K562 (cell line): ENCODE data around the gene KMT2E. TPM values are rescaled to one million over a fixed set of nuclear protein-coding genes. Genes with fewer than 3 reads are reported as not detected.

Source experiments
- C11orf30 ChIP-seq: fragments of 450-650 bp; IDR thresholded peaks from 2 replicates; pipeline ENCODE4 v1.6.1; 2016; ENCODE audit warnings: low read depth, mild to moderate bottlenecking
- E4F1 ChIP-seq: fragments of 250-450 bp; sonication (Bioruptor Pico); IDR thresholded peaks from 2 replicates; pipeline ENCODE4 v1.5.0; 2021; ENCODE audit warnings: mild to moderate bottlenecking, borderline replicate concordance
- ESRRB ChIP-seq: fragments of 250-450 bp; sonication (Bioruptor Pico); IDR thresholded peaks from 2 replicates; pipeline ENCODE4 v1.5.0; 2020; ENCODE audit warnings: mild to moderate bottlenecking, moderate library complexity, borderline replicate concordance
- ETS1 ChIP-seq: conservative IDR thresholded peaks from 2 replicates; pipeline ENCODE4 v1.6.1; 2011; ENCODE audit warnings: low read depth, mild to moderate bottlenecking, low read length; ENCODE audit not compliant: control insufficient read depth
- MIER1 ChIP-seq: fragments of 450-650 bp; IDR thresholded peaks from 2 replicates; pipeline ENCODE4 v1.6.1; 2016; ENCODE audit warnings: antibody characterized with exemption, mild to moderate bottlenecking, low read depth
- SRSF3 ChIP-seq: fragments of 200-400 bp; formaldehyde crosslinking; IDR thresholded peaks from 2 replicates; pipeline ENCODE4 v1.6.1; 2016; ENCODE audit warnings: mild to moderate bottlenecking, low read length, moderate library complexity; ENCODE audit not compliant: insufficient read depth
- SRSF7 ChIP-seq: fragments of 200-400 bp; formaldehyde crosslinking; optimal IDR thresholded peaks from 2 replicates; pipeline ENCODE3; 2017; ENCODE audit warnings: mild to moderate bottlenecking, low read depth, low read length
- U2AF1 ChIP-seq: fragments of 200-400 bp; formaldehyde crosslinking; optimal IDR thresholded peaks from 2 replicates; pipeline ENCODE3; 2017; ENCODE audit warnings: mild to moderate bottlenecking, low read depth, low read length, moderate library complexity
- ZNF184 ChIP-seq: sonication (generic); formaldehyde crosslinking; IDR thresholded peaks from 2 replicates; pipeline ENCODE4 v1.5.0; 2020; ENCODE audit warnings: missing genetic modification reagents
- ZNF239 ChIP-seq: fragments of 250-450 bp; sonication (Bioruptor Pico); IDR thresholded peaks from 2 replicates; pipeline ENCODE4 v1.4.0; 2020; ENCODE audit warnings: mild to moderate bottlenecking
- ZNF507 ChIP-seq: conservative IDR thresholded peaks from 2 replicates; pipeline ENCODE4 v1.6.1; 2017; ENCODE audit warnings: missing genetic modification characterization, missing compliant biosample characterization
- polyA plus RNA-seq, 8 experiments: library from polyadenylated mRNA; depleted of rRNA in 4 of 8; stranded (reverse) in 5 of 8; unstranded in 3 of 8; fragments of >200 nt; fragmentation: Nextera tagmentation in 2 of 8; fragmentation: Illumina TruSeq in 1 of 8; extraction: Ambion mirVana in 2 of 8; extraction: Trizol in 1 of 8; gene quantifications; 2 replicates each; pipeline versions ENCODE4 v1.2.1 to v1.2.3, GENCODE V29; 2011 to 2014; ENCODE audit warnings: inconsistent platforms in 1 of 8, missing spikeins in 1 of 8
- total RNA-seq, 7 experiments: library from RNA; depleted of rRNA in 6 of 7; stranded (reverse); fragments of >200 nt in 6 of 7; fragmentation: Illumina TruSeq in 2 of 7; extraction: Trizol in 2 of 7; gene quantifications; 2 replicates each; pipeline versions ENCODE4 v1.2.1 to v1.2.3, GENCODE V29; 2011 to 2021; ENCODE audit warnings: low replicate concordance in 1 of 7
- TF ChIP-seq, protein P1 (sequence below): fragments of 450-650 bp; IDR thresholded peaks from one replicate; pipeline ENCODE4 v1.6.1; 2018; ENCODE audit warnings: mild to moderate bottlenecking, moderate library complexity; ENCODE audit not compliant: partially characterized antibody
- TF ChIP-seq, protein P2 (sequence below): fragments of 450-650 bp; IDR thresholded peaks from 2 replicates; pipeline ENCODE4 v1.7.1; 2018; ENCODE audit warnings: mild to moderate bottlenecking, low read depth; ENCODE audit not compliant: partially characterized antibody
- TF ChIP-seq, protein P3 (sequence below), 2 experiments: fragments of 450-650 bp in 1 of 2; IDR thresholded peaks; 2 replicates each; pipeline ENCODE4 v1.6.1; 2011 to 2017; ENCODE audit warnings: low read depth in 2 of 2, antibody characterized with exemption in 1 of 2, borderline replicate concordance in 1 of 2, low read length in 1 of 2, mild to moderate bottlenecking in 1 of 2, mixed read lengths in 1 of 2; ENCODE audit not compliant: control insufficient read depth in 1 of 2

KMT2E gene
- total and polyA plus RNA-seq, 9 of the 15 experiments (the other 6 are each of a cell fraction or from before 2014, with no cell fraction given) = 8.9 to 55.3 (median 38.1) TPM

GRCh38 chr7:105013221-105013815, 687 bp upstream of the KMT2E start (continued):
- TF ChIP-seq, protein P1, sequence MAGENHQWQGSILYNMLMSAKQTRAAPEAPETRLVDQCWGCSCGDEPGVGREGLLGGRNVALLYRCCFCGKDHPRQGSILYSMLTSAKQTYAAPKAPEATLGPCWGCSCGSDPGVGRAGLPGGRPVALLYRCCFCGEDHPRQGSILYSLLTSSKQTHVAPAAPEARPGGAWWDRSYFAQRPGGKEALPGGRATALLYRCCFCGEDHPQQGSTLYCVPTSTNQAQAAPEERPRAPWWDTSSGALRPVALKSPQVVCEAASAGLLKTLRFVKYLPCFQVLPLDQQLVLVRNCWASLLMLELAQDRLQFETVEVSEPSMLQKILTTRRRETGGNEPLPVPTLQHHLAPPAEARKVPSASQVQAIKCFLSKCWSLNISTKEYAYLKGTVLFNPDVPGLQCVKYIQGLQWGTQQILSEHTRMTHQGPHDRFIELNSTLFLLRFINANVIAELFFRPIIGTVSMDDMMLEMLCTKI = no peak
- TF ChIP-seq SRSF7 (no peak), ESRRB (CRISPR knock-in tag) (no peak; the same call in 1 of the 2 replicates), U2AF1 (peak; percentile 42), E4F1 (CRISPR knock-in tag) (no peak), ETS1 (peak; percentile 77; the same call in 1 of the 2 replicates), ZNF239 (CRISPR knock-in tag) (peak; percentile 40; the same call in 1 of the 2 replicates), C11orf30 (no peak), ZNF184 (no peak), ZNF507 (tag) (no peak), MIER1 (0 out of 2 replicates have a peak, but pooled peaks have one; percentile 51), SRSF3 (peak; percentile 94; the same call in 1 of the 2 replicates)
- TF ChIP-seq, protein P2, sequence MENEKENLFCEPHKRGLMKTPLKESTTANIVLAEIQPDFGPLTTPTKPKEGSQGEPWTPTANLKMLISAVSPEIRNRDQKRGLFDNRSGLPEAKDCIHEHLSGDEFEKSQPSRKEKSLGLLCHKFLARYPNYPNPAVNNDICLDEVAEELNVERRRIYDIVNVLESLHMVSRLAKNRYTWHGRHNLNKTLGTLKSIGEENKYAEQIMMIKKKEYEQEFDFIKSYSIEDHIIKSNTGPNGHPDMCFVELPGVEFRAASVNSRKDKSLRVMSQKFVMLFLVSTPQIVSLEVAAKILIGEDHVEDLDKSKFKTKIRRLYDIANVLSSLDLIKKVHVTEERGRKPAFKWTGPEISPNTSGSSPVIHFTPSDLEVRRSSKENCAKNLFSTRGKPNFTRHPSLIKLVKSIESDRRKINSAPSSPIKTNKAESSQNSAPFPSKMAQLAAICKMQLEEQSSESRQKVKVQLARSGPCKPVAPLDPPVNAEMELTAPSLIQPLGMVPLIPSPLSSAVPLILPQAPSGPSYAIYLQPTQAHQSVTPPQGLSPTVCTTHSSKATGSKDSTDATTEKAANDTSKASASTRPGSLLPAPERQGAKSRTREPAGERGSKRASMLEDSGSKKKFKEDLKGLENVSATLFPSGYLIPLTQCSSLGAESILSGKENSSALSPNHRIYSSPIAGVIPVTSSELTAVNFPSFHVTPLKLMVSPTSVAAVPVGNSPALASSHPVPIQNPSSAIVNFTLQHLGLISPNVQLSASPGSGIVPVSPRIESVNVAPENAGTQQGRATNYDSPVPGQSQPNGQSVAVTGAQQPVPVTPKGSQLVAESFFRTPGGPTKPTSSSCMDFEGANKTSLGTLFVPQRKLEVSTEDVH = no peak
- TF ChIP-seq, protein P3, sequence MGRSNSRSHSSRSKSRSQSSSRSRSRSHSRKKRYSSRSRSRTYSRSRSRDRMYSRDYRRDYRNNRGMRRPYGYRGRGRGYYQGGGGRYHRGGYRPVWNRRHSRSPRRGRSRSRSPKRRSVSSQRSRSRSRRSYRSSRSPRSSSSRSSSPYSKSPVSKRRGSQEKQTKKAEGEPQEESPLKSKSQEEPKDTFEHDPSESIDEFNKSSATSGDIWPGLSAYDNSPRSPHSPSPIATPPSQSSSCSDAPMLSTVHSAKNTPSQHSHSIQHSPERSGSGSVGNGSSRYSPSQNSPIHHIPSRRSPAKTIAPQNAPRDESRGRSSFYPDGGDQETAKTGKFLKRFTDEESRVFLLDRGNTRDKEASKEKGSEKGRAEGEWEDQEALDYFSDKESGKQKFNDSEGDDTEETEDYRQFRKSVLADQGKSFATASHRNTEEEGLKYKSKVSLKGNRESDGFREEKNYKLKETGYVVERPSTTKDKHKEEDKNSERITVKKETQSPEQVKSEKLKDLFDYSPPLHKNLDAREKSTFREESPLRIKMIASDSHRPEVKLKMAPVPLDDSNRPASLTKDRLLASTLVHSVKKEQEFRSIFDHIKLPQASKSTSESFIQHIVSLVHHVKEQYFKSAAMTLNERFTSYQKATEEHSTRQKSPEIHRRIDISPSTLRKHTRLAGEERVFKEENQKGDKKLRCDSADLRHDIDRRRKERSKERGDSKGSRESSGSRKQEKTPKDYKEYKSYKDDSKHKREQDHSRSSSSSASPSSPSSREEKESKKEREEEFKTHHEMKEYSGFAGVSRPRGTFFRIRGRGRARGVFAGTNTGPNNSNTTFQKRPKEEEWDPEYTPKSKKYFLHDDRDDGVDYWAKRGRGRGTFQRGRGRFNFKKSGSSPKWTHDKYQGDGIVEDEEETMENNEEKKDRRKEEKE (IDR thresholded peaks at IDR 0.05; ENCODE audit: borderline replicate concordance in 1 of 2, control insufficient read depth in 1 of 2, low read depth in 2 of 2, low read length in 1 of 2) = peak in 1 of 2 experiments; percentile 82; a peak in 2 of 4 replicates
